Fibroblast of villous mesenchyme (primary cell): Measurements from ENCODE around the gene EIF4G3. TPM values are rescaled to one million over a fixed set of nuclear protein-coding genes. Genes with fewer than 3 reads are reported as not detected.

Experiments used
- DNase-seq: peaks from one replicate; pipeline ENCODE4 v3.0.0-alpha.2; 2010; ENCODE audit warnings: low read depth
- H3K4me3 ChIP-seq: 2 replicates; pipeline ENCODE4 v1.5.1; 2011; ENCODE audit warnings: low read depth, mild to moderate bottlenecking, low read length
- CTCF ChIP-seq: IDR thresholded peaks from 2 replicates; pipeline ENCODE4 v1.5.1; 2012; ENCODE audit warnings: low read depth, mild to moderate bottlenecking, low read length; ENCODE audit not compliant: insufficient read depth
- total RNA-seq: library from RNA; depleted of rRNA; stranded (reverse); fragments of >200 nt; gene quantifications from 2 replicates; pipeline ENCODE4 v1.2.3, GENCODE V29; 2012

Gene EIF4G3
- 51.5 and 66.5 TPM in 2 replicates for total RNA-seq

GRCh38 chr1:21176586-21177555 lies at the start of gene EIF4G3:
EIF4G3 (minus strand) TSS chr1:21176897; CDS start chr1:21002742, 174,155 bp downstream.
- peak; percentile 97 for DNase-seq
- peak within 1 kb of the TSS; percentile 95 for H3K4me3 ChIP-seq
- no peak for TF ChIP-seq CTCF

- H3K4me3 ChIP-seq = no peak overlapping the region
- no peak for TF ChIP-seq CTCF
- no peak for DNase-seq
Observed at GRCh38 chr1:21225065-21225464, 48.4 kb upstream of the EIF4G3 start.

GRCh38 chr1:21220815-21221214 lies 44.1 kb upstream of the EIF4G3 start:
- no peak for TF ChIP-seq CTCF
- DNase-seq = no peak
- H3K4me3 ChIP-seq = no peak overlapping the region

GRCh38 chr1:21219674-21220073 lies 43.0 kb upstream of the EIF4G3 start:
- TF ChIP-seq CTCF = no peak
- H3K4me3 ChIP-seq = no peak overlapping the region
- no peak for DNase-seq

- peak; percentile 59 for TF ChIP-seq CTCF
- H3K4me3 ChIP-seq = no peak overlapping the region
- DNase-seq = peak; percentile 25
Observed at GRCh38 chr1:21217812-21218596, 41.3 kb upstream of the EIF4G3 start.

- TF ChIP-seq CTCF = peak; percentile 75
- no peak overlapping the region for H3K4me3 ChIP-seq
- peak; percentile 45 for DNase-seq
Observed at GRCh38 chr1:21216835-21217811, 40.4 kb upstream of the EIF4G3 start.
